Measurements from ENCODE around the gene ERC2.

The ERC2 gene

DNA sequence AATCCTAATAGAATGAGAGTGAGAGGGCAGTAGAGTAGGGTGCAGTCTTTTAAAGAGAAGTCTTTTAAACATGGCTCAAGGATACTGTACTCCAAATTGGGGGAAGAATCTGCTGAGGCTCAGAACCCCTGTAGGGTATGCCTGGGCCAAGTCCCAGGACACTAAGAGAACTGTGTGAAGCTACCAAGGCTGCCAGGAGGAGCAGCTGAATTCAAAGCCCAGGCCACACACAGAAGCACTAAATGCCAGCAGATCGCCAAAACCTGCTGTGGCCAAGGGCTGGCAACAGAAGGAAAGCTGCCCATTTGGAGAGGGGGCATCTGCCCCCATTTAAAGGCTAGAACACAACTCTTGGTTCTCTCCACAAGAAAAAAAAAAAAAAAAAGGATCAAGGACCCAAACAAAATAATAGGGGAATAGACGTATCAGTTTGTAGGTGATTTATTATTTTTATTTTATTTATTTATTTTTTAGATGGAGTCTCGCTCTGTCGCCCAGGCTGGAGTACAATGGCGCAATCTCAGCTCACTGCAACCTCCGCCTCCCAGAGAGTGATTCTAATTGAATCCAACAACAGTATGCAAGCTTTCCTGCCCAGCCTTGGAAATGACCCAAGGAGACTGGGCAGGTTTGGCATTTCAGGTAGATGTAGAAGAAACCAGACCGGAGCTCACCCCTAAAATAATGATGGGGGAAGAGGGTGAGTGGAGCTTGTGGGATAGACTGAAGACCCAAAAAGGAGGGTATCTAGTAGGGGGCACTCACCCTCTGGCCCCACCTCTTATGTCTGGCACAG, 702.2 kb downstream of the ERC2 start:
- DNase-seq (ENCODE audit: low read depth in 1 of 2, low spot score in 1 of 2), result no peak

DNA sequence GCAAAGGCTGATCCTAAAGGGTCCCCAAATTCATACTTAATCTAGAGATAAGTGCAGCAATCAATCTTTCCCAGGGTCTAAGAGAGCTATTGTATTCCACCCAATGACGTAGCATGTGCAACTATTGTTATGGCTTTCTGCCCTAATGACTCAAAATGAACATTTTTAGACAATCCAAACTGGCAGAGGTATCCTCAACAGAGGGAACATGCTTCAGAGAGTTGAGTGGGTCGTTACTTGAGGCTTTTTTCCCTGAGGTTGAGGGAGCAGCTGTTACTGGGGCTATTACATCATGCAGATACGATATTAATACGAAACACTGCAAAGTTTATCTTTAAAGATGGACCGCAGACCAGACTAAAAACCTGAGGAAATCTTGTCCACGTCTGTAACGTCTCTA, 702.9 kb downstream of the ERC2 start:
- no peak for DNase-seq (ENCODE audit: low read depth in 1 of 2, low spot score in 1 of 2)

DNA sequence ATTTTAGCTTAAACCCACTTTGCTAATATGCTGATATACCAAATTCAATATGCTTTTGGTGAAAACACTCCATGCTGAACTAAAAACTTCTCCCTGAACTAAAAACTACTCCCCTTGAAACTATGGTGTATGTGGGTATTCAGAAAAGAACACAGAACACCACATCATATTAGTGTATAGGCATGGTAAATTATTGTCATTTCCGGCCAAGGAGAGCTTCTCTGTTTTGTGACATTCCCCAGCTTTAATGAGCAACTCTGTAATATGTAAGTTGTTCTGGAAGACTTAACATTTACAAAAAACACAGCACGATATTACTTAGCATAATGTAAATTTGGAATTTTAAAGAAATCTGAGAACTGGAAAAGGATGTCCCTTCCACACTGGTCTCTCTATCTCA, 711.3 kb downstream of the ERC2 start:
- DNase-seq (ENCODE audit: low read depth in 1 of 2, low spot score in 1 of 2), result no peak

DNA sequence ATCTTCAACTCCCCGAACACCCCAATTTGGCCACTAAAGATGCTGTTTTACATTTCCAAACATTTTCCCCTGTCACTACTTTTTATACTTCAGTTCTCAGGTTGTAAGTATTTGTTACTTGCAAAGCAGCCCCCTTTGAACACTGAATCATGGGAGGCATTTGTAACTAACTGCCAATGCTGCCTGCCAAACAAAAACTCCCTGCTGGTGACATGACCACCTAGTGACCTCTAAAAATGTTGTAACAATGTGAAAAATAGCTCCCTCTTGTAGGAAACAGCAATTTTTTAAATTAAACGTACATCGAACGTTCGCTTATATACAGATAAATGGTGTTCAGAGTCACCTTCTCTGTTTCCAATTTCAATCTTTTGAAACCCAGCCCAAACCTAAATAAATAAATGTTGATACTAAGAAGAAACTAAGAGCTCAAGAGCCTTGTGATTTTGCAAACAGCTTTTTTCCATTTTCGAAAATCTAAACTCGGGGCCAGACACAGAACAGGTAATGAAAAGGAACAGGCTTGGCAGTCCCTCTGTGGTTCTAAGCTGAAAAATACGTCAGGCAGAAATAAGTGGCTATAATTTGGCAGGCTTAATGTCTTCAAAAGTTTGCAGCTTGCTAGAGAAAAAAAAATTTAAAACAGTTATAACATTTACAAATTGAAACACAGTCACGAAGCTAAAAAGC, 712.6 kb downstream of the ERC2 start:
- DNase-seq (ENCODE audit: low read depth in 1 of 2, low spot score in 1 of 2), result no peak

DNA sequence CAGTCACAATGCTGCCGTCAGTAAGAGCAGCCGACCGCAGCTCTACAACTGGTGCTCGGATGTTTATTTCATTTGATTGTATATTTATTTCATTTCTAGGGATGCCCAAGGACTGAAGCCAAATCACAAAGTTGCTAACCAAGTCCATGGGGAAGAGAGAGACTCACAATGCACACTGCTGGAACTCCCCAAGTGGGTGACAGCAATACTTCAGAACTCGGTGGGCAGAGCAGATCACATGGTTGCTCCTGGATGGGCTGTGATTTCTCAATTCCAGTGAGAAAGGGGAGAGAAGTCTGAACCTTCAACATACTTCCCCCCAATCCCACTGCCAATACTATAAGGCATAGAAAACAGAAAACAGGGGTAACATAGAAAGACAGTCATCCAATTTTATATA, 715.4 kb downstream of the ERC2 start:
- DNase-seq (ENCODE audit: low read depth in 1 of 2, low spot score in 1 of 2), result no peak

DNA sequence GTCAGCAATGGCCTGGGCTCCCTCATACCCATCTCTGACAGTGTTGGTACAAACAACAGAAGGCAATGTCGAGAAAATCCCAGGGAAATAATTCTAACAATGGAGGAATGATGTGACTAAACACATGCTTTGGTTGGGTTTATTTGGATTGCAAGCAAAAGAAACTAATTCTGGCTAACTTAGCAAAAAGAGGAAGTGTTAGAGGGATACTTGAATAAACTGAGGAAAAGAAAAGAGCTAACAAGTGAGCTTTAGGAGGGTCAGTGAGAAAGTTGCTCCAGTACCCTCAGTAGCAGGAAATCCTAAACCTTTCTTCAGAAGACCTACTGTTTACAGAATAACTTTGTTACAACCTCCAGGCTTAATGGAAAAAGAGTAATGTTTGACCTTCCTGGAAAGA, 716.5 kb downstream of the ERC2 start:
- no peak for DNase-seq (ENCODE audit: low read depth in 1 of 2, low spot score in 1 of 2)

DNA sequence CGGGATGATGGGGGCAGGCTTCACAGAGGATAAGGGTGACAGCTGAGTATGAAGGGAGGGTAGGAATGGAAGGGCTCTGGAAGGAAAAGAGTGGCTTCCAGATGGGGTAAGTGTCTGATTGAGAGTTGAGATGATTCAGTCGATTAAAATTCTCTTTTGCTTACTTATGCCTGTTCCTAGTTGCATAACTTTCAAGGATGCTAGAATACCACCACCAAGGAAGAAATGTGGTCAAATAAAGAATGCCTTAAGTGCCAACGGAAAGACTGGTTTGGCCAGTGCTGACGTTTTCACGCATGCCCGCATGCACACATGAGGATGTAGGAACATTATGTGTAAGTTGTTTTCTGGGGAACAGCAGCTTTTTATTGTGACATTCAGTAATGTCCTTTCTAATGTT, 717.7 kb downstream of the ERC2 start:
- DNase-seq (ENCODE audit: low read depth in 1 of 2, low spot score in 1 of 2), result no peak

DNA sequence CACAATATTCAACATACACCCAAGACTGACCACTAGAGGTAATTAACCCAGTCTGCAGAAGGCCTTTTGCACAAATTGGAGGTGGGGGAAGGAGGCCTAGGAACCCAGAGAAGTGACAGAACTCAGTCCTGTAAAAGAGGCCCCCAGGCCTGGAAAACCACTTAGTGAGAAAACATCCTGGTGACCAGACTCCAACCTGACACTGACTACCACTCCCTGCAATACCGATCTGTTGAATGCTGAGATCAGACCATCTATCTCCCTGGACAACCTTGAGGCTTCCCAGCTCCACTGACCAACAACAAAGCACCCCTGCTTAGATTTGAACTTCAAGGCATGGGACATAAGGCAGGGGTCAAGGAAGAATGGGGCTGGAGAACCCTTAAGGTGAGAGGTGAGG, 719.2 kb downstream of the ERC2 start:
- no peak for DNase-seq (ENCODE audit: low read depth in 1 of 2, low spot score in 1 of 2)

DNA sequence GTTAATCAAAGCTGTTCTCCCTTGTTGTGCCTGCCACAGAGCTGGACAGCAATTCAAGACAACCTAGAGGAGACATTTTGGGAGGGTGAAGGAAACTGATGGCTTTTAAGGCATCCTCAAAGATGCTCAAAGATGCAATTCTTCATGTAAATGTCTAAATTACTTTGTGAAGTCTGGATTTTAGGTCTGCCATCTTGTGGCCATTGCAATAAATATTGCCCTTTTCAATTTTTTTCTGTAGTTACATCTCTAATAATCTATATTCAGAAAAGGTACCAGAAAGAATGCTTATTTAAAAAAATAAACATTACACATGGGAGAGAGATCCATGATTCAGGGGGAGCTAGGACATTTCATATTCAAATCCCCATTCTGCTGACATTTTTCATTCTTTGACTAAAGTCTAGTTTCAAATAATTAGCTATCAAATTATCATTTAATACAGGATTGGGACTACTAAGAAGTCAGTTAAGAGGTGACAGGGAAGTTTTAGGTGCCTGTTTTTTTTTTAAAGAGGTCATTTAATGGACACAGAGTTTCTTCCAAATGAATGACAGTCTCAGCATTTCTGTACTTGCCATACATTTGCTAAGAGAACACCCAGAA, 721.4 kb downstream of the ERC2 start:
- no peak for DNase-seq (ENCODE audit: low read depth in 1 of 2, low spot score in 1 of 2)

DNA sequence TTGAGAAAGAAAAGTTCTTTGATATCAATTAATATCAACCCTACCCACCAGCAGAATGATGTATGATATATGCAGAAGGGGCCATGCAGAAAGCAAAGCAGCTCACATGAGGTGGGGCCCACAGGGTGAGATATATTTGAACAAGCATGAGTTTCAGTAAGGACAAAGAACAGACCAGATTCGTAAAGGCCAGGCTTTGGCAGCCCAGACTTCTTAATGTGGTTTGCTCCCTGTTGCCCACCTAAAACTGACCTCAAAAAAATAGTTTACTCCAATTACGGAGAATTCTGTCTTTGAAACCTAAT, 725.5 kb downstream of the ERC2 start:
- no peak for DNase-seq (ENCODE audit: low read depth in 1 of 2, low spot score in 1 of 2)

DNA sequence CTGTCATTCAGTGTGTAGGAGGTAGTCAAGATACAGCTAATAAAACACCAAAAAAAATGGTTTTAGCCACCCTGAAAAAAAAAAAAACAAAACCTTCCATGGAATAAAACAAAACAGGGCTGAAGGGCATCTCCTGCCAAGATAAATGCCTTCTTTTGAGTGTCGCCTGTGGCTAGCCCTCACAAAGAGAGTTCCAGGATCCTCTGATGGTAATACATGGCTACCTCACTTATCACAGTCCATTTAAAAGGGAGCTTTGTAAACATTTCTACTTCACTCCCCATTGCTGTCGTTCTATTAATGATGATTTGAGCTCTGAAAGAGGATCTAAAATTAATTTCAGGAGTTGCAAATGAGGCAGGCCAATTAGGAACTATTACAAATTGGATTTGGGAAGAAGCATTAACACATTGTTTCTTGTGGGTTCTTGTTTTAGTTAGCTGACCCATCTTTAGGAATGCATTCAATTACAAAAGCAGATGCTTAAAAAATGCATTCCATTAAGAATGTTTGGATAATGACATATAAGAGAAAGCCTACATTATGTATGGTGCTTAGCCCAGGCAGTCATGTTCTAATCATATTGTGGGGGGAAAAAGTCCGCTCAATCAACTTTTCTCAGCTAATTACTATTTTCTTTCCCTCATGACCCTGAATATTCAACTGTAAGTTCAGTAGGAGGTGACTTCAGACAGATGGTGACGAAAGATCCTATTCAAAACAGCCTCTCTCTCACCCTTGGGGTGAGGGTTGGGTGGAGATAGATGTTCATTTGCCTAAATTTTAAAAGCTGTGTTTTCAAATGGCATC, 726.0 kb downstream of the ERC2 start:
- DNase-seq (ENCODE audit: low read depth in 1 of 2, low spot score in 1 of 2), result no peak

DNA sequence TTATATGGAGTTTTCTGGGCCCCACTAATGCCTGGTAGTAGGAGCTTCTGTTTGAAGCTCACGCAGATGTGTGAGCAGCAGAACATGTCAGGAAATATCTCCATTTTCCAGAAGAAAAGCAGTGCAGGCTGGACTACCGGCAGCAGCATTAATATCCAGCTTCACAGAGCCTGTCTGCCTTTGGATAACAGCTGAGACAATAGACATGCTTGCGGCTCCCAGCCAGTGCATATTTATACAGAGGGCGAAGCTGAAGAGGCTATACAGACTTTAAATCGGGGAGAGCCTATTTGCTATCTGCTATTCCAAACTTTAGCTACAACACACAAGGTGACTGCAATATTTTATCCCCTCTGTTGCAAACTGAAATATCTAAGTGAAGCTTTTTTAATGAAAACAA, 731.1 kb downstream of the ERC2 start:
- DNase-seq (ENCODE audit: low read depth in 1 of 2, low spot score in 1 of 2), result no peak

DNA sequence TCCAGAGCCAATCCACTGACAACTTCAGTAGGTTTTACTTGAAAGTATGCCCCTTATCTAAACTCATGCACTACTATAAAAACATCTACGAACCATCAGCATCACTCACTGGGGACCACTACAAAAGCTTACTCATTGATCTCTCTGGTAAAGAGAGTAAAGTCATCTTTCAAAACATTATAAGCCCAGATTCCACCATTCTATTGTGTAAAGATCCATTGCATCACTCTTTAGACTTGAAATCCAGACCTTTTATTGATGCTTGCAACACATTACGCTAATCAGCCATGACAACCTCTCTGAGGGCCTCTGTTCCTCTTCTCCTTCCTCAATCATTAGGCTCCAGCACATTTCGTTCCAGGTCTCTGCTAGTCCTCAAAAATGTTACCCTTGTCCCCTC, 732.3 kb downstream of the ERC2 start:
- DNase-seq (ENCODE audit: low read depth in 1 of 2, low spot score in 1 of 2), result no peak

DNA sequence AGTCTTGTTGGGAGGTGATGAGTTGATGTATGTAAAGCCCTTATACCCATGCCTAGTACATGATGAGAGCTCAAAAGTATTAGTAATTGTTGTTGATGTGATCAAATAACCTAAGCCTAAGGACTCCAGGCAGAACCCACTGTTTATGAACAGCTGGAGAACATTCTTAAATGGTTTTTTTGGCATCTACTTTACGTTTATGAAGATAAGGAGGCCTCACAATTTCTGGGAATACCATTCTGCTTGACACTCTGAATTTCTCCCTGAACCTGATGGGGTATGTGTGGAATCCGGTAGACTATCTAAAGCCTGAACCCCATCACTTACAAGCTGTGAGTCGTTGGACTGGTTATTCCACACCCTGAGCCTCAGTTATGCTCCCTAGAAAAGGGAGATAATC, 736.5 kb downstream of the ERC2 start:
- DNase-seq (ENCODE audit: low read depth in 1 of 2, low spot score in 1 of 2), result no peak

DNA sequence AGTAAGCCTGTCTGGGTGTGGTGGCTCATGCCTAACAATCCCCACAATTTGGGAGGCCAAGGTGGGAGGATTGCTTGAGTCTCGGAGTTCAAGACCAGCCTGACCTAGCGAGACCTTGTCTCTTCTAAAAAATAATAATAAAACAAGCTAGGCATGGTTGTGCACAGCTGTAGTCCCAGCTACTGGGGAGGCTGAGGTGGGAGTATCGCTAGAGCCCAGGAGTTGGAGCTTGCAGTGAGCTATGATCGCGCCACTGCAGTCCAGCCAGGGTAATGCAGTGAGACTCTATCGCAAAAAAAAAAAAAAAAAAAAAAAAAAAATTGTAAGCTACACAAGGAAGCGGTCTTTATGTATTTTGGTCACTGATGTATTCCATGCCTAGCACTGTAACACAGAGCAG, 738.7 kb downstream of the ERC2 start:
- DNase-seq (ENCODE audit: low read depth in 1 of 2, low spot score in 1 of 2), result no peak

DNA sequence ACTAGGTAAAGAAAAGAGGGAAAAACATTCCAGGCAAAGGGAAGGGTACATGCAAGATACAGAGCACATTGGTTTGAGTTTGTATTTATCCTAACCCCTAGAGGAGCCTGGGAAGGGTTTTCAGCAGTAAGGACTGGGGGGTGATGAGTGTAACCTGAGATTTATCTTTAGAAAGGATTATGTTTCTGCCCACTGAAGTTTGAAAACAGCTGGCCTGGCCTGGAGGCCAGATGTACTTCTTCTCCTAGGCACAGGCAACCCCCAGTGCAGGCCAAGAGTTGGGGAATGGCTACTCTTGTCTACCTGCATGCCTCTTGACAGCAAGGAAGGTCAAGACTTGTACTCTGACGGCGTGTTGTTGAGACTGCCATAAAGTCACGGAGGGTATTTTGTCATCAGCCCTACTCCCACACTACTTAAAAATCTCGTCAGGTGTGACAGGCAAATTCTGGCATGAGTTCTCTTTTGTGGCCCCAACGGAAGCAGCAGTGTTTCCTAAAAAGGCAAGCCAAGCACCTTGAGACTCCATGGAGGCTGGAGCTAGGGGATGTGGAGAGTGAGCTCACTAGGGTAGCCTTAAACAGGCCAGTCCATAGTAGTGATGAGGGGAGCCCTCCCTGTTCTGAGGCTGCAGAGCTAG, 739.7 kb downstream of the ERC2 start:
- DNase-seq (ENCODE audit: low read depth in 1 of 2, low spot score in 1 of 2), result no peak

DNA sequence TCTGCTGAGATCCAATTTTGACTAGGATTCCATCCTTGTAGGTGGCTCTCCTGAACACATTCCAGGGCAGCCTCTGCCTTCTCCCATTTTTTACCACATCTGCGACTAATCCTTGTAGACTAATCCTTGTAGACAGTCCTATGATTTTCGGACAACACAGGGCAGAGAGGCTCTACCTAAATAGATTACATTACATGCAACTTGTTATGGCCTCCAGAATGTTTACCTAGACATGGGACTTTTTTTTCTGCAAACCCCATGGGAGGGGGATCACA, 741.8 kb downstream of the ERC2 start:
- DNase-seq (ENCODE audit: low read depth in 1 of 2, low spot score in 1 of 2), result no peak

DNA sequence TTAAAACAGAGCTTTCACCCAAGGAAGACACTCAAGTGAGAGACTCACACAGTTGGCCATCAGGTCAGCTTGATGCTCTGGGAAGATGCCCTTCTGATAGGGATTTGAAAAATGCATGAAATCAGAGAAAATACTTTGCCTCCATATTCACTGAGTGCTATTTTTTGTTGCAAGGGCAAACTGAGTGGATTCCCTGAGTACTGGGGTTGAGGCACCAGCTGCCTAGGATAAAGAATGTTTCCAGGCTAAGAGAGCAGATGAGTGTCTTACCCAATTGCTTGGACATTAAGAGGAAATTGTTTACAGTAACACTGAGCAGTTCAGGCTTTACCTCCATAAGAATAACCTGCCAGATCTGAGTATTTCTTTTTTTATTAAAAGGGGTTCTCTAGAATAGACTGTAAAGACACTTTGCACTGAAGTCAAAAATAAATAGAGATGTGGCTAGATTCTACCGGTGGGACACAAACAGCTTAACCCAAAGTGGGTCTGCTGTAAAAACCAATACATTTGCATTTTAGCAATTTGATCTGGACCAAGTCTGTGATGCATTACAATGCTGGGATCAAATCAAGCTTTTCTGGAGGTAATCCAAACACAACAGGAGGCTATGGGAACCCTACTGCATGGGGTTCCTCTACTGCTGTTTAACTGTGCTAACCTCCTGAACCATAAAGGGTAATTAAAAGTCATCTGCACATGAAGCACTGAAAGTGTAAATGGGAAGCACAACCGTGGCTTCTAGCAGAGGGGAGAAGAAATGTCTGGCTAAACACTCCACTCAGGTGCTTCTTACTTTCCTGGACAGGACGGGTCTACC, 742.4 kb downstream of the ERC2 start:
- no peak for DNase-seq (ENCODE audit: low read depth in 1 of 2, low spot score in 1 of 2)

DNA sequence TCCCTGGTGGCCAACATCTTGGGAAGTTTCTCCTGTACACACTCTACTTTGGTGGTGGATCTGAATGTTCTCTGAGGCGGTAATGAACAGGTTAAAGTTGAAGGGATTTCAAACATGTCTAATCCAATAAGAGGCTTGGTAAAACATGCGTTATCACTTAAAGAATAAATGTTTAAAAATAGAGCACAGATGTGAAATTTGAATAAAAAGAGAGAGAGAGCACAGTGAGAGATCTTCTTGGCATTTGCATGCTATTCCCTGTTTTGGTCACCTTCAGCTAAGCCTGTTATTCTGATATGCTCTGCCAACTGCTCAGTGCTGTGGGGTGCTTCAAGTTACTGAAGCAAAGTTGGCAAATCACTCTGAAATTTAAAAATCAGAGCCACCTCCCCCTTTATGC, 743.4 kb downstream of the ERC2 start:
- no peak for DNase-seq (ENCODE audit: low read depth in 1 of 2, low spot score in 1 of 2)

DNA sequence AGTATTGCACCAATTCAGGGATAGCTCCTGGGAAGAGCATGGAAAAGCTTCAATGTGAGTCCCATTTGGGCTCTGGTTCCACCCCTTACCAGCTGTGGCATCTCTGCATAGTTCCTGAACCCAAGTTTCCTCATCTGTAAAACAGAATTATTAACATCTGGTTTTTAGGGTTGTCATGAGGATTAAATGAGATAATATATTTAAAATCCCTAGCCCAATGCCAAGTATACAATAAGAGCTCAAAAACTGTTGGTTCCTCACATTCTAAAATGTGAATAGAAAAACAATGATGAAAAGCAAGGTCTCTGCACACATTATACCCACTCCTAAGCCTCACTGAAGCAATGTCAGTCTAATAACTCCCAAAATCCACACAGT, 743.9 kb downstream of the ERC2 start:
- DNase-seq (ENCODE audit: low read depth in 1 of 2, low spot score in 1 of 2), result no peak

All from activated T-helper 1 cell treated with anti-CD3 and anti-CD28 coated beads, Interleukin-2, amount 50 U/mL, for 16 hours (primary cell).